ENCODE measurements around the gene PTPRG.
"Not testable (repeated sequence)": the region's sequence is repeated elsewhere in the genome, so short reads cannot be mapped to it uniquely, and the experiment has no call there.

The PTPRG gene

GRCh38 chr3:61805510-61806080 is 244.2 kb downstream of the PTPRG start:
- H3K27ac ChIP-seq: peak overlapping the region in 2 of 21 experiments; percentile 6 to 18
- no peak overlapping the region for H3K4me3 ChIP-seq

- no peak overlapping the region for H3K4me3 ChIP-seq
- no peak overlapping the region for H3K27ac ChIP-seq
Measured at GRCh38 chr3:61806810-61807209, 245.4 kb downstream of the PTPRG start.

GRCh38 chr3:61807865-61808276 is 246.5 kb downstream of the PTPRG start:
- Histone ChIP-seq H3K4me3 (no peak overlapping the region), H3K27ac (peak overlapping the region in 3 of 21 experiments; percentile 9 to 23 (median 11))

GRCh38 chr3:61808526-61808925 is 247.2 kb downstream of the PTPRG start:
- H3K27ac ChIP-seq: peak overlapping the region in 5 of 21 experiments; percentile 9 to 25 (median 11)

GRCh38 chr3:61808999-61809398 is 247.6 kb downstream of the PTPRG start:
- H3K27ac ChIP-seq: peak overlapping the region in 3 of 21 experiments; percentile 5 to 15 (median 9)
- H3K4me3 ChIP-seq: no peak overlapping the region

More at GRCh38 chr3:61808526-61808925, 247.2 kb downstream of the PTPRG start:
- H3K4me3 ChIP-seq: no peak overlapping the region

GRCh38 chr3:61809879-61810278 is 248.5 kb downstream of the PTPRG start:
- Histone ChIP-seq H3K27ac (no peak overlapping the region), H3K4me3 (no peak overlapping the region)

GRCh38 chr3:61810953-61811497 is 249.7 kb downstream of the PTPRG start:
- Histone ChIP-seq H3K27ac (no peak overlapping the region), H3K4me3 (no peak overlapping the region)

- Histone ChIP-seq H3K4me3 (no peak overlapping the region), H3K27ac (no peak overlapping the region)
Measured at GRCh38 chr3:61811652-61812051, 250.3 kb downstream of the PTPRG start.

GRCh38 chr3:61812085-61812484 is 250.7 kb downstream of the PTPRG start:
- Histone ChIP-seq H3K4me3 (no peak overlapping the region), H3K27ac (no peak overlapping the region)

- no peak overlapping the region for H3K27ac ChIP-seq
- no peak overlapping the region for H3K4me3 ChIP-seq
Measured at GRCh38 chr3:61812517-61812916, 251.1 kb downstream of the PTPRG start.

- Histone ChIP-seq H3K27ac (no peak overlapping the region), H3K4me3 (no peak overlapping the region)
Measured at GRCh38 chr3:61813636-61814035, 252.3 kb downstream of the PTPRG start.

GRCh38 chr3:61814674-61815073 is 253.3 kb downstream of the PTPRG start:
- no peak overlapping the region for H3K4me3 ChIP-seq
- no peak overlapping the region for H3K27ac ChIP-seq

GRCh38 chr3:61816304-61816703 is 254.9 kb downstream of the PTPRG start:
- H3K27ac ChIP-seq, H3K4me3 ChIP-seq: not testable (repeated sequence)

- no peak overlapping the region for H3K27ac ChIP-seq
Measured at GRCh38 chr3:61819861-61820260, 258.5 kb downstream of the PTPRG start.

GRCh38 chr3:61820306-61820992 is 259.1 kb downstream of the PTPRG start:
- no peak overlapping the region for H3K27ac ChIP-seq
- no peak overlapping the region for H3K4me3 ChIP-seq

More at GRCh38 chr3:61819861-61820260, 258.5 kb downstream of the PTPRG start:
- H3K4me3 ChIP-seq: no peak overlapping the region

GRCh38 chr3:61821823-61822251 is 260.5 kb downstream of the PTPRG start:
- H3K27ac ChIP-seq: peak overlapping the region in 4 of 21 experiments; percentile 8 to 52 (median 47)
- no peak overlapping the region for H3K4me3 ChIP-seq

GRCh38 chr3:61822588-61822987 is 261.2 kb downstream of the PTPRG start:
- H3K4me3 ChIP-seq: no peak overlapping the region

GRCh38 chr3:61824553-61825135 is 263.3 kb downstream of the PTPRG start:
- Histone ChIP-seq H3K4me3 (no peak overlapping the region), H3K27ac (no peak overlapping the region)

More at GRCh38 chr3:61822588-61822987, 261.2 kb downstream of the PTPRG start:
- H3K27ac ChIP-seq: peak overlapping the region in 7 of 21 experiments; percentile 8 to 52 (median 41)

GRCh38 chr3:61826161-61826560 is 264.8 kb downstream of the PTPRG start:
- Histone ChIP-seq H3K27ac (no peak overlapping the region), H3K4me3 (no peak overlapping the region)

GRCh38 chr3:61828184-61828874 is 267.0 kb downstream of the PTPRG start:
- H3K4me3 ChIP-seq: no peak overlapping the region
- H3K27ac ChIP-seq: no peak overlapping the region
